Loucy (cell line): ENCODE data around the gene CRACR2A.

Experiments
- H2AFZ ChIP-seq: fragments of 200-600 bp; sonication (generic); 2 replicates; pipeline ENCODE4 v1.6.0; 2016; ENCODE audit warnings: antibody characterized with exemption, mild to moderate bottlenecking, low read length, moderate library complexity
- H3F3A ChIP-seq: fragments of 200-600 bp; 2 replicates; pipeline ENCODE4 v1.6.0; 2016; ENCODE audit warnings: antibody characterized with exemption, low read depth, mild to moderate bottlenecking
- H3K27me3 ChIP-seq: fragments of 200-600 bp; sonication (generic); 2 replicates; pipeline ENCODE4 v1.6.1; 2014; ENCODE audit warnings: low read length, mild to moderate bottlenecking; ENCODE audit not compliant: insufficient read depth, poor library complexity, severe bottlenecking
- H3K36me3 ChIP-seq: fragments of 200-600 bp; sonication (generic); 2 replicates; pipeline ENCODE4 v1.6.1; 2016; ENCODE audit warnings: low read length; ENCODE audit not compliant: insufficient read depth
- H3K4me1 ChIP-seq: fragments of 200-600 bp; sonication (generic); 2 replicates; pipeline ENCODE4 v1.5.1; 2014; ENCODE audit warnings: low read length, mild to moderate bottlenecking; ENCODE audit not compliant: insufficient read depth, poor library complexity, severe bottlenecking
- H3K4me2 ChIP-seq: fragments of 200-600 bp; sonication (generic); 2 replicates; pipeline ENCODE4 v1.6.0; 2014; ENCODE audit warnings: antibody characterized with exemption, low read length, low read depth, mild to moderate bottlenecking; ENCODE audit not compliant: poor library complexity, severe bottlenecking
- H3K4me3 ChIP-seq: fragments of 200-600 bp; sonication (generic); 2 replicates; pipeline ENCODE4 v1.5.1; 2014; ENCODE audit warnings: low read length, mild to moderate bottlenecking, mixed read lengths; ENCODE audit not compliant: poor library complexity, severe bottlenecking
- H3K79me2 ChIP-seq: fragments of 200-600 bp; sonication (generic); 2 replicates; pipeline ENCODE4 v1.6.1; 2014; ENCODE audit warnings: low read length; ENCODE audit not compliant: insufficient read depth
- H3K9ac ChIP-seq: fragments of 200-600 bp; sonication (generic); 2 replicates; pipeline ENCODE4 v1.6.0; 2014; ENCODE audit warnings: mild to moderate bottlenecking, low read depth, low read length, moderate library complexity; ENCODE audit not compliant: poor library complexity, severe bottlenecking
- H3K9me2 ChIP-seq: fragments of 200-600 bp; sonication (generic); replicated peaks from 2 replicates; pipeline ENCODE4 v1.6.1; 2016; ENCODE audit warnings: low read depth, low read length, mixed read lengths
- H3K9me3 ChIP-seq: fragments of 200-600 bp; sonication (generic); 2 replicates; pipeline ENCODE4 v1.6.1; 2014; ENCODE audit warnings: mild to moderate bottlenecking, antibody characterized with exemption, low read length, low read depth; ENCODE audit not compliant: insufficient read depth
- H4K20me1 ChIP-seq: fragments of 200-600 bp; sonication (generic); 2 replicates; pipeline ENCODE4 v1.6.0; 2014; ENCODE audit warnings: antibody characterized with exemption, low read length, mild to moderate bottlenecking; ENCODE audit not compliant: insufficient read depth, poor library complexity, severe bottlenecking
- CTCF ChIP-seq: fragments of 200-600 bp; sonication (generic); conservative IDR thresholded peaks from 2 replicates; pipeline ENCODE4 v1.5.1; 2014; ENCODE audit warnings: mild to moderate bottlenecking, antibody characterized with exemption, low read length
- EZH2phosphoT487 ChIP-seq: fragments of 200-600 bp; IDR thresholded peaks from 2 replicates; pipeline ENCODE4 v1.6.1; 2018; ENCODE audit warnings: antibody characterized with exemption, mild to moderate bottlenecking, moderate library complexity, borderline replicate concordance

The CRACR2A gene

GRCh38 chr12:3726456-3726855 is 26.5 kb downstream of the CRACR2A start:
- H3K27me3 ChIP-seq, result no peaks in the 10 kb centered on the region

GRCh38 chr12:3725388-3726115 is 27.4 kb downstream of the CRACR2A start:
- Histone ChIP-seq H3K4me2 (no peak overlapping the region), H3K4me3 (no peak overlapping the region), H3K27me3 (no peaks in the 10 kb centered on the region), H3K9ac (no peak overlapping the region), H3K9me3 (peaks cover 5% of the 10 kb centered on the region; the same call in 1 of the 2 replicates), H2AFZ (no peak overlapping the region), H4K20me1 (no peaks in the 10 kb centered on the region), H3K4me1 (peaks cover 26% of the 10 kb centered on the region), H3K36me3 (no peaks in the 10 kb centered on the region; the same call in 1 of the 2 replicates), H3F3A (peaks cover 6% of the 10 kb centered on the region; the same call in 1 of the 2 replicates), H3K79me2 (no peaks in the 10 kb centered on the region), H3K9me2 (no peaks in the 10 kb centered on the region)
- no peak for TF ChIP-seq CTCF
- no peak for TF ChIP-seq EZH2phosphoT487

More at GRCh38 chr12:3726456-3726855, 26.5 kb downstream of the CRACR2A start:
- Histone ChIP-seq H3K9ac (no peak overlapping the region), H3K4me2 (no peak overlapping the region), H3K79me2 (no peaks in the 10 kb centered on the region), H3K9me2 (no peaks in the 10 kb centered on the region), H4K20me1 (no peaks in the 10 kb centered on the region), H2AFZ (no peak overlapping the region), H3K4me1 (peaks cover 26% of the 10 kb centered on the region), H3F3A (peaks cover 6% of the 10 kb centered on the region; the same call in 1 of the 2 replicates), H3K4me3 (no peak overlapping the region), H3K9me3 (peaks cover 5% of the 10 kb centered on the region; the same call in 1 of the 2 replicates), H3K36me3 (no peaks in the 10 kb centered on the region; the same call in 1 of the 2 replicates)
- no peak for TF ChIP-seq EZH2phosphoT487
- no peak for TF ChIP-seq CTCF

- H3K27me3 ChIP-seq, result no peaks in the 10 kb centered on the region
- H4K20me1 ChIP-seq, result no peaks in the 10 kb centered on the region
- no peaks in the 10 kb centered on the region for H3K9me2 ChIP-seq
- peaks cover 25% of the 10 kb centered on the region for H3K4me1 ChIP-seq
- H3F3A ChIP-seq, result peaks cover 6% of the 10 kb centered on the region; the same call in 1 of the 2 replicates
- no peak overlapping the region for H3K9ac ChIP-seq
- no peaks in the 10 kb centered on the region; the same call in 1 of the 2 replicates for H3K36me3 ChIP-seq
- H2AFZ ChIP-seq, result no peak overlapping the region
- H3K79me2 ChIP-seq, result no peaks in the 10 kb centered on the region
- TF ChIP-seq CTCF (no peak), EZH2phosphoT487 (no peak)
- peaks cover 5% of the 10 kb centered on the region; the same call in 1 of the 2 replicates for H3K9me3 ChIP-seq
- H3K4me2 ChIP-seq, result no peak overlapping the region
- no peak overlapping the region for H3K4me3 ChIP-seq
These were observed 28.7 kb downstream of the CRACR2A start for GRCh38 chr12:3723916-3724805.
